GM12878 (cell line): ENCODE results near the gene NTM. TPM values are rescaled to one million over a fixed set of nuclear protein-coding genes. Genes with fewer than 3 reads are reported as not detected.

Experiments used
- ATAC-seq: fragments of 200-7000 bp; cut with Tn5 transposase; 3 replicates; pipeline ENCODE4 v1.9.1; 2020; ENCODE audit warnings: mild to moderate bottlenecking, moderate library complexity
- BruUV-seq: library from RNA; stranded (reverse); fragments of 400-500 nt; replicated peaks from 2 replicates; lab custom pipeline; 2021; lab: Mats Ljungman, UMichigan
- CTCF ChIA-PET: fragments of 300-600 bp; sonication (Branson Sonifier 250); formaldehyde crosslinking; extraction: SDS; loops from one replicate; lab custom pipeline; 2021; ENCODE audit warnings: inconsistent platforms; lab: Yijun Ruan, JAX
- POLR2A ChIA-PET: fragments of 350-600 bp; formaldehyde crosslinking; extraction: SDS; loops from one replicate; lab custom pipeline; 2021; ENCODE audit warnings: inconsistent platforms; lab: Charles Lee
- RAD21 ChIA-PET: fragments of 300-600 bp; sonication (Branson Sonifier 250); formaldehyde crosslinking; loops from one replicate; lab custom pipeline; 2023; ENCODE audit warnings: antibody characterized with exemption; ENCODE audit not compliant: unreplicated experiment; lab: Charles Lee
- SMC1A ChIA-PET: fragments of 300-600 bp; sonication (Branson Sonifier 250); formaldehyde crosslinking; loops from one replicate; lab custom pipeline; 2023; ENCODE audit not compliant: unreplicated experiment, uncharacterized antibody; lab: Charles Lee
- DNase-seq: peaks from one replicate; pipeline ENCODE4 v3.0.0-alpha.2; 2011; ENCODE audit warnings: low read depth, low spot score
- FAIRE-seq: peaks from 3 replicates; lab custom pipeline; 2011; peaks lifted over from hg19 to GRCh38; lab: Jason Lieb, UNC
- H2AFZ ChIP-seq: 2 replicates; pipeline ENCODE4 v1.6.0; 2011; ENCODE audit warnings: low read depth, low read length, control low read depth; ENCODE audit not compliant: control insufficient read depth
- H3K27ac ChIP-seq: 2 replicates; pipeline ENCODE4 v1.5.1; 2011; ENCODE audit warnings: control low read depth; ENCODE audit not compliant: control insufficient read depth, insufficient read depth
- H3K27me3 ChIP-seq, 2 experiments: replicated peaks in 1 of 2; 2 replicates each; pipeline versions ENCODE4 v1.6.0 to v1.6.1; 2011; ENCODE audit warnings: low read length in 1 of 2; ENCODE audit not compliant: control insufficient read depth in 2 of 2, insufficient read depth in 2 of 2
- H3K36me3 ChIP-seq, 2 experiments: 2 replicates each; pipeline ENCODE4 v1.5.1; 2011; ENCODE audit warnings: low read length in 1 of 2; ENCODE audit not compliant: control insufficient read depth in 2 of 2, insufficient read depth in 2 of 2
- H3K4me1 ChIP-seq: 2 replicates; pipeline ENCODE4 v1.6.1; 2011; ENCODE audit warnings: mild to moderate bottlenecking, low read length, moderate library complexity, mixed read lengths; ENCODE audit not compliant: control insufficient read depth, insufficient read depth
- H3K4me2 ChIP-seq: 2 replicates; pipeline ENCODE4 v1.6.0; 2011; ENCODE audit warnings: control low read depth; ENCODE audit not compliant: control insufficient read depth, insufficient read depth
- H3K4me3 ChIP-seq: fragments of 200-600 bp; sonication (generic); 2 replicates; pipeline ENCODE4 v1.5.1; 2016
- H3K79me2 ChIP-seq: 2 replicates; pipeline ENCODE4 v1.6.0; 2011; ENCODE audit warnings: low read length; ENCODE audit not compliant: control insufficient read depth, insufficient read depth
- H3K9ac ChIP-seq: 2 replicates; pipeline ENCODE4 v1.8.0; 2011; ENCODE audit warnings: low read length, control low read depth, mixed read lengths; ENCODE audit not compliant: control insufficient read depth, insufficient read depth
- H3K9me3 ChIP-seq: replicated peaks from 3 replicates; pipeline ENCODE4 v1.5.1; 2011; ENCODE audit warnings: mild to moderate bottlenecking, low read length; ENCODE audit not compliant: control insufficient read depth, insufficient read depth
- H4K20me1 ChIP-seq: 2 replicates; pipeline ENCODE4 v1.6.0; 2011; ENCODE audit not compliant: control insufficient read depth, insufficient read depth
- BHLHE40 ChIP-seq, 2 experiments: fragments of 450-650 bp in 1 of 2; IDR thresholded peaks; 2 replicates each; pipeline ENCODE4 v1.6.1; 2011 to 2017; ENCODE audit warnings: low read depth in 2 of 2, borderline replicate concordance in 1 of 2, improper control_type of control experiment in 1 of 2, low read length in 1 of 2, mild to moderate bottlenecking in 1 of 2
- E2F8 ChIP-seq: fragments of 450-650 bp; IDR thresholded peaks from 2 replicates; pipeline ENCODE4 v1.6.1; 2018; ENCODE audit warnings: mild to moderate bottlenecking, low read depth, moderate library complexity; ENCODE audit not compliant: partially characterized antibody
- EGR1 ChIP-seq, 2 experiments: IDR thresholded peaks; 1 replicate in 1 of 2; 2 replicates in 1 of 2; pipeline ENCODE4 v1.6.1; 2011 to 2012; ENCODE audit warnings: low read depth in 2 of 2, low read length in 2 of 2, borderline replicate concordance in 1 of 2, mild to moderate bottlenecking in 1 of 2, moderate library complexity in 1 of 2
- FOXM1 ChIP-seq: IDR thresholded peaks from 2 replicates; pipeline ENCODE4 v1.6.1; 2012; ENCODE audit warnings: low read depth, mild to moderate bottlenecking, inconsistent platforms, low read length, moderate library complexity
- GATAD2B ChIP-seq: fragments of 450-650 bp; conservative IDR thresholded peaks from 2 replicates; pipeline ENCODE4 v1.6.1; 2017; ENCODE audit warnings: low read depth, mild to moderate bottlenecking, moderate library complexity
- IKZF2 ChIP-seq, 2 experiments: fragments of 450-650 bp; IDR thresholded peaks; 2 replicates each; pipeline ENCODE4 v1.6.1; 2017; ENCODE audit warnings: mild to moderate bottlenecking in 2 of 2, moderate library complexity in 2 of 2
- MYB ChIP-seq: fragments of 150-350 bp; IDR thresholded peaks from 2 replicates; pipeline ENCODE4 v1.6.1; 2014; ENCODE audit warnings: mild to moderate bottlenecking, low read depth, low read length, borderline replicate concordance
- NR2C2 ChIP-seq: IDR thresholded peaks from 2 replicates; pipeline ENCODE4 v1.6.1; 2011; ENCODE audit warnings: borderline replicate concordance, low read depth; ENCODE audit not compliant: control insufficient read depth, insufficient read length
- NR2F1 ChIP-seq: fragments of 450-650 bp; conservative IDR thresholded peaks from 2 replicates; pipeline ENCODE4 v1.6.1; 2017; ENCODE audit warnings: mild to moderate bottlenecking
- SIX5 ChIP-seq: IDR thresholded peaks from 2 replicates; pipeline ENCODE4 v1.6.1; 2011; ENCODE audit warnings: mild to moderate bottlenecking, low read depth, low read length, moderate library complexity; ENCODE audit not compliant: severe bottlenecking
- SREBF2 ChIP-seq: IDR thresholded peaks from 2 replicates; pipeline ENCODE4 v1.6.1; 2012; ENCODE audit warnings: mild to moderate bottlenecking, low read length
- ZNF217 ChIP-seq: fragments of 450-650 bp; IDR thresholded peaks from 2 replicates; pipeline ENCODE4 v1.6.1; 2017; ENCODE audit warnings: antibody characterized with exemption, mild to moderate bottlenecking
- ZNF24 ChIP-seq: fragments of 450-650 bp; IDR thresholded peaks from 2 replicates; pipeline ENCODE4 v1.6.1; 2017; ENCODE audit warnings: antibody characterized with exemption, mild to moderate bottlenecking
- WGBS: methylation state at CpG from one replicate; pipeline ENCODE4 v1.1.6; 2016; ENCODE audit warnings: low lambda C conversion rate; ENCODE audit not compliant: insufficient replicate concordance, insufficient coverage; ENCODE audit errors: missing lambda C conversion rate; 5-methylcytosine and 5-hydroxymethylcytosine counted together
- in situ Hi-C: fragments of 300-500 bp; cut with MboI; formaldehyde crosslinking; loops from 9 replicates; pipeline ENCODE4 v1.14.3; 2018; ENCODE audit warnings: mixed read lengths
- intact Hi-C: fragments of 100-400 bp; cut with micrococcal nuclease; formaldehyde crosslinking; loops from one replicate; pipeline ENCODE4 v1.14.2; 2022; ENCODE audit not compliant: unreplicated experiment
- polyA plus RNA-seq, 11 experiments: library from polyadenylated mRNA; depleted of rRNA in 4 of 11; unstranded in 6 of 11; stranded (reverse) in 5 of 11; fragments of >200 nt; fragmentation: Nextera tagmentation in 4 of 11; fragmentation: Illumina TruSeq in 1 of 11; extraction: Ambion mirVana in 4 of 11; extraction: Trizol in 1 of 11; gene quantifications; 1 replicate in 1 of 11; 2 replicates in 10 of 11; pipeline versions ENCODE4 v1.2.1 to v1.2.3, GENCODE V29; 2011 to 2016; ENCODE audit warnings: inconsistent platforms in 2 of 11, missing spikeins in 2 of 11, low read depth in 1 of 11
- total RNA-seq, 4 experiments: library from RNA; depleted of rRNA in 3 of 4; stranded (reverse); fragments of >200 nt in 3 of 4; fragmentation: Illumina TruSeq in 1 of 4; extraction: Trizol in 1 of 4; gene quantifications; 2 replicates each; pipeline versions ENCODE4 v1.2.1 to v1.2.3, GENCODE V29; 2013 to 2021

NTM gene
- total and polyA plus RNA-seq, 10 of the 15 experiments (the other 5 are each of a cell fraction or from before 2014, with no cell fraction given) = not detected

- no TSS peak for BruUV-seq
- ATAC-seq (no peak), FAIRE-seq (no peak), DNase-seq (no peak)
- peaks cover 3% of the 10 kb centered on the region; the same call in 2 of the 3 replicates for H3K9me3 ChIP-seq
- H3K4me3 ChIP-seq = no peak overlapping the region
- no peaks in the 10 kb centered on the region for H3K36me3 ChIP-seq
- in situ Hi-C loops (loop anchor here (10.0 kb wide), 1 partner anchor 466 kb away; no protein-coding TSS in a partner anchor), intact Hi-C loops (no loop called here)
- no peak overlapping the region for H3K27ac ChIP-seq
- POLR2A ChIA-PET = no interaction called here
- no peaks in the 10 kb centered on the region for H4K20me1 ChIP-seq
- H3K79me2 ChIP-seq = no peaks in the 10 kb centered on the region
- 84% methylated on average over 13 of the region's 13 CpGs for whole genome bisulfite sequencing
- no peaks in the 10 kb centered on the region for H3K27me3 ChIP-seq
- no peak overlapping the region for H3K4me2 ChIP-seq
- RAD21 ChIA-PET = interaction anchor here (1.4 to 12.4 kb wide), 3 partner anchors 12 to 20 kb away, joined by 4 to 136 read pairs (median 16); no protein-coding TSS in a partner anchor
- H2AFZ ChIP-seq = no peak overlapping the region
- no peak for TF ChIP-seq EGR1 (IDR thresholded peaks at IDR 0.05; ENCODE audit: borderline replicate concordance in 1 of 2, low read depth in 2 of 2, low read length in 2 of 2)
- 0 out of 2 replicates have a peak, but pooled peaks have one; percentile 41 for TF ChIP-seq NR2F1
- TF ChIP-seq NR2C2 = peak; percentile 26
- peaks cover 44% of the 10 kb centered on the region for H3K4me1 ChIP-seq
- SMC1A ChIA-PET = interaction anchor here (1.4 to 3.1 kb wide), 3 partner anchors 14 to 18 kb away, joined by 4 to 42 read pairs (median 7); no protein-coding TSS in a partner anchor
- H3K9ac ChIP-seq = no peak overlapping the region
- CTCF ChIA-PET = interaction anchor here (0.9 to 17.6 kb wide), 2 partner anchors 9 to 18 kb away, joined by 5 to 215 read pairs; no protein-coding TSS in a partner anchor
Measured at GRCh38 chr11:131888230-131888855, 517.9 kb downstream of the NTM start.

- no peak overlapping the region for H3K4me2 ChIP-seq
- no peak for FAIRE-seq
- H3K27me3 ChIP-seq = no peaks in the 10 kb centered on the region
- no TSS peak for BruUV-seq
- H3K9me3 ChIP-seq = peaks cover 3% of the 10 kb centered on the region; the same call in 2 of the 3 replicates
- H3K27ac ChIP-seq = no peak overlapping the region
- H3K4me1 ChIP-seq = peaks cover 52% of the 10 kb centered on the region
- RAD21 ChIA-PET = interaction anchor here (0.8 to 12.4 kb wide), 4 partner anchors 12 to 141 kb away, joined by 3 to 136 read pairs (median 10); no protein-coding TSS in a partner anchor
- SMC1A ChIA-PET = interaction anchor here (1.4 to 5.1 kb wide), 3 partner anchors 15 to 19 kb away, joined by 4 to 81 read pairs (median 42); no protein-coding TSS in a partner anchor
- H3K36me3 ChIP-seq = no peaks in the 10 kb centered on the region
- intact Hi-C loops = no loop called here
- ATAC-seq = peak; percentile 82
- no peak overlapping the region for H3K9ac ChIP-seq
- POLR2A ChIA-PET = interaction anchor here (0.8 kb wide), 1 partner anchor 12 kb away, joined by 3 read pairs; no protein-coding TSS in a partner anchor
- no peaks in the 10 kb centered on the region for H3K79me2 ChIP-seq
- in situ Hi-C loops = loop anchor here (10.0 kb wide), 1 partner anchor 466 kb away; no protein-coding TSS in a partner anchor
- DNase-seq = peak; percentile 66
- H3K4me3 ChIP-seq = no peak overlapping the region
- 0% methylated on average over 2 of the region's 2 CpGs for WGBS
- H2AFZ ChIP-seq = no peak overlapping the region
- no peaks in the 10 kb centered on the region for H4K20me1 ChIP-seq
- CTCF ChIA-PET = interaction anchor here (1.7 to 17.6 kb wide), 3 partner anchors 12 to 19 kb away, joined by 7 to 215 read pairs (median 29); no protein-coding TSS in a partner anchor
- peak; percentile 97 to 98 for TF ChIP-seq BHLHE40 (IDR thresholded peaks at IDR 0.05; ENCODE audit: borderline replicate concordance in 1 of 2, low read depth in 2 of 2, low read length in 1 of 2)
- TF ChIP-seq ZNF24 = 0 out of 2 replicates have a peak, but pooled peaks have one; percentile 9
- TF ChIP-seq SREBF2 = no peak
- no peak for TF ChIP-seq GATAD2B
- TF ChIP-seq SIX5 = no peak
- TF ChIP-seq MYB = no peak
- TF ChIP-seq ZNF217 = no peak
- no peak for TF ChIP-seq E2F8
- TF ChIP-seq IKZF2 (IDR thresholded peaks at IDR 0.05) = peak in 1 of 2 experiments; percentile 64; a peak in 2 of 4 replicates
- 0 out of 2 replicates have a peak, but pooled peaks have one; percentile 37 for TF ChIP-seq FOXM1
Measured at GRCh38 chr11:131889146-131889577, 518.7 kb downstream of the NTM start.
